Loucy (cell line): ENCODE data around the gene CNTN2.

Experiments
- EZH2phosphoT487 ChIP-seq: fragments of 200-600 bp; IDR thresholded peaks from 2 replicates; pipeline ENCODE4 v1.6.1; 2018; ENCODE audit warnings: antibody characterized with exemption, mild to moderate bottlenecking, moderate library complexity, borderline replicate concordance
- TF ChIP-seq, protein P1 (sequence below): fragments of 200-600 bp; sonication (generic); conservative IDR thresholded peaks from 2 replicates; pipeline ENCODE4 v1.5.1; 2014; ENCODE audit warnings: mild to moderate bottlenecking, antibody characterized with exemption, low read length

DNA sequence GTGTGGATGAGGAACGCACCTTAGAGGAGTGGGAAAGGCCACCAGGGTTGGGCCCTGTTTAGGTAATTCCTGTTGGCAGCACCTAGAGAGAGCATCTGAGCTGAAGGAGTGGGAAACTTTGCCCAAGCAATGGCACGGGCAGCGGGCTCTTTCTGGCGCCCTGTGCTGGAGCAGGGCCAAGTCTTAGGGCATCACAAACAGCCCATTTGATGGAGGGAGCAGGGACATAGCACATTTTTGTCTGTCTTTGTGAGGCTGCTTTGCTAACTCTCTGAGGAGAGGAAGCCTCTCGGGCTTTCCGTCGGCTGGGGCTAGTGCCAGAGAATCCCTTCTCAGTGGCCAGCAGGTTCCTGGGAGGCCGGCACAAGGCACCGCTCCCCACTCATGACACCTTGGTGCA is 22.5 kb upstream of the CNTN2 start:
- TF ChIP-seq, protein P1, sequence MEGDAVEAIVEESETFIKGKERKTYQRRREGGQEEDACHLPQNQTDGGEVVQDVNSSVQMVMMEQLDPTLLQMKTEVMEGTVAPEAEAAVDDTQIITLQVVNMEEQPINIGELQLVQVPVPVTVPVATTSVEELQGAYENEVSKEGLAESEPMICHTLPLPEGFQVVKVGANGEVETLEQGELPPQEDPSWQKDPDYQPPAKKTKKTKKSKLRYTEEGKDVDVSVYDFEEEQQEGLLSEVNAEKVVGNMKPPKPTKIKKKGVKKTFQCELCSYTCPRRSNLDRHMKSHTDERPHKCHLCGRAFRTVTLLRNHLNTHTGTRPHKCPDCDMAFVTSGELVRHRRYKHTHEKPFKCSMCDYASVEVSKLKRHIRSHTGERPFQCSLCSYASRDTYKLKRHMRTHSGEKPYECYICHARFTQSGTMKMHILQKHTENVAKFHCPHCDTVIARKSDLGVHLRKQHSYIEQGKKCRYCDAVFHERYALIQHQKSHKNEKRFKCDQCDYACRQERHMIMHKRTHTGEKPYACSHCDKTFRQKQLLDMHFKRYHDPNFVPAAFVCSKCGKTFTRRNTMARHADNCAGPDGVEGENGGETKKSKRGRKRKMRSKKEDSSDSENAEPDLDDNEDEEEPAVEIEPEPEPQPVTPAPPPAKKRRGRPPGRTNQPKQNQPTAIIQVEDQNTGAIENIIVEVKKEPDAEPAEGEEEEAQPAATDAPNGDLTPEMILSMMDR = no peak
- no peak for TF ChIP-seq EZH2phosphoT487
